HK-2 (cell line): ENCODE measurements around the gene SHH.

Experiments
- DNase-seq: peaks from one replicate; pipeline ENCODE4 v3.0.0-alpha.2; 2018; ENCODE audit not compliant: unreplicated experiment

The SHH gene

DNA sequence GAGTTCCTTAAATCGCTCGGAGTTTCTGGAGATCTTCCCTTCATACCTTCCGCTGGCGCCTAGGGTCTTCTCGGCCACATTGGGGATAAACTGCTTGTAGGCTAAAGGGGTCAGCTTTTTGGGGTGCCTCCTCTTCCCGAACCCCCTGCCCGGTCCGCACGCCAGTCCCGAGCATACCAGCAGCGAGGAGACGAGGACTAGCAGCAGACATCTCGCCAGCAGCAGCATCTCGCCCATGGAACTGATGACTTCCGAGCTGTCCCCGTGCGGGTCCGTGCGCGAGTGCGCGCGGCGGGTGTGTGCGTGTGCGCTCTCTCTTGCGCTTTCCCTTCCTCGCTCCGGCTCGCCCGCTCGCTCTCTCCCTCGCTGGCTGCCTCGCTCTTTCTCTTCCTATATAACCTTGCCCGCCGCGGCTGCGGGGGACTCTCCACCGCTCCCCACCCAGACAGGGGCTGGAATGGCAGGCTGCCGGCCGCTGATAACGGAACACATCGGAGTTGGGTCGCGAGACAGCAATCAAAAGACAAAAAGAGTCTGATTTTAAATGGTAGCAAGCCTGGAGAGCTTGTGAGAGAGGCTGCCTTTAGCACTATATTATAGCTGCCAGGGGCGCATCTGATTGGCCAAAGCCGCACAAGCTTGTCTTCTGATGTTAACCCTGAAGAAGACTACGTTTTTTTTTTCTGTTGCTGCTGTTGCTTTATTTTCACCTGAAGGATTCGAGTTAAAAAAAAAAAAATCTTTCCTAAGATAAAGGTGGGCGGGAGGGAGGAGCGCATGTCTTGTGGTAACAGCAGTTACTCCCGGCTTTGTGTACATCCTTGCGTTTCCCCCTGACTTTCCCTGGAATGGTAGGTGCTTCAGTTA is at the start of gene SHH:
Gene SHH (minus strand): TSS at position 569 of the 867 bp plus-strand sequence. CDS start 341 bp downstream, at position 228.
- DNase-seq = no peak

DNA sequence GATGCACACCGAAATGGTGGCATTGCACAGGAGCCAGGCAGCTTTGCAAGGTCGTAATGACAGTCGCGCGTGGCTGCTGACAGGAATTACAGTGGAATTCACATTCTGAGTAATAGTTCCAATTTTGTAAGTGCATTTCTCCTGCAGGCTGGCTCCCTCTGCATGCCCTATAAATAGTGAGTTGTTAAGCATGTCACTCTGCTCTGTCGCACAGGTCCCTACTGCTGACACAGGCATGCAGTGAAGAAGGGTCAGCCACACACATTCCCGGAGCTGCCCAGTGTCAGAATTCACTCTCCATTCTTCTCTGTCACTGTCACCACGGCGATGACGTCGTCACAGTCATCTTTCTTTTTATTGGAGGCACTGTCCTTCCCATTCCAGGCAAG is 49.2 kb upstream of the SHH start:
- DNase-seq = no peak

DNA sequence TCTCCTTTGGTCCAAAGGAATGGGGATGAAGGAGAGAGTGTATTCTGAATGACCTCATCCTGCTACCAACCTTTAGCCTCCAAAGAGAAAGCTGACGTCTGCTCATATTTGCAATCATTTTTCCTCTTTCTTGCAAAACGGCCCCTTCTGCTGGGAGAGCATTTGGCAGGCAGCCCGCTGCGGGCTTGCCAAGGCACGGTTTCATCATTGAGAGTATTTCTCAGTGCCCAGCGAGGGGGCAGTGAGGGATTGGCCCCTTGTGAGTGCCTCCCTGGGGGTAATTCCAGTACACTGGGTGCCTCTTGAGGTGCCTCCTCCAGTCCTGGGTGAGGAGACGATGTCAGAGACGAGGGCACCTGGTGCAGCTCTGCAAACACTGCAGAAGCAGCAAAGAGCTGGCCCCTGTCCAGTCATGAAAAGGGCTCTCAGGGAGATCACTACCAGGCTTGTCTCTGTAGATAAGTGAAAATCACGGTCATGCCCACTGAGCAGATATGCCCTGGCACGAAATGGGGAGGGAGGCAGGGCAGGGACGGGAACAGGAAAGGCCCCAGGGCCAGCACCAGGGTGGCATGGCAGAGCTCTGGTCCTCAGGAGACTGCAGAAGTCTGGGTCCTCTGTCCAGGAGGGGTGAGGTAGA is 48.7 kb upstream of the SHH start:
- no peak for DNase-seq

DNA sequence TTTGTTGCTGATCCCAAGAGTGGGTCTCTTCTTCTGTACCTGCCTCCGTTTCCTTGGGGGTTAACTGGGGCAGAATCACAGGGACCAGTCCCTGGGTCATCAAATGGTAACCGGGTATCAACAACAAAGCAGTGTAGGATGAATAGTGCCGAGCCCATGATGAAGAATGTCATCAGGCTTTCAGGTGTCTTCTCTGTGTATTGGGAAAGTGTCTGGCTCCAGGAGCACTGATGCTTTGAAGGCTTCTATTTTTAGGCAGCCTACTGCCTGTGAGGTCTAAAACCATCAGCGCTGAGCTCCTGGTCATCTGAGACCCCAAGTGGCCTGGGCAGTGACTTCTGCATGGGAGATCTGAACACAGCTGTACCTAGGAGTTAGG is 48.2 kb upstream of the SHH start:
- no peak for DNase-seq

DNA sequence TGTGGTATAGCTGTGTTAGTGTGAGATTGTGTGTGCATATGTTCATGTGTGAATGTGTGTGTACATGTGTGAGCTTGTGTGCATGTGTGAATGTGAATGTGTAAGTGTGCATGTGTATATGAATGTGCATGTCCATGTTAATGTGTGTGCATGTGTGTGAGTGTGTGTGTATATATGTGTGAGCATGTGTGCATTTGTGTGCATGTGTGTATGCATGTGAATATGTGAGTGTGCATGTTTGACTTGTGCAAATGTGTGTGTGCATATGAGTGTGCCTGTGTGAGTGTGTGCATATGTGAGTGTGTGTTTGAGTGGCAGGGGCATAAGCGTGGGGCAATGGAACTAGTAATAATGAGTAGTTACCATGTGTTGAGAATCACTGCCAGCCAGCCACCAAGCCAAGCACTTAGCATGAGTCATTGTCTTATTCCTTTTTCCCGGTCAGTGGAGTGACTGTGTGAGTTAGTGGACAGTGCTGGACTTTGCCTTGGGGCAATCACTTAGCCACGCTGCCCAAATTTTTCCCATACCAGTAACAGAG is 46.3 kb upstream of the SHH start:
- DNase-seq = peak; percentile 14

DNA sequence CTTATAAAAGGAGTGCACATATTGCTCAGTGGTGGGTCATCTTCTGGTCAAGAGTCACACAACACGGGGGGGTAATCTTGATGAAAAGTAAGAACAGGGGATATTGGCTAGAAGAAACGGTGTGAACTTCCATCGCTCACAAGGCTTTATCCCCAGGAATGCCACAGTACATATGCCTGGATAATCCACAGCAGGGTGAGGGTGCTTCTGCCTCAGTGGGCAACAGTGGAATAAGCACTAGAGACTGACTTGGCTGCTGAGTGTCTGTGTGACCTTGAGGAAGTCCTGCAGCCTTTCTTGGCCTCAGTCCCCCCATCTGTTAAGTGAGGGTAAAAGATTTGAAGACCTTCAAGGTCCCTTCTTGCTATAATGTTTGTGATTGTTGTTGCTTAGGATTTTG is 44.9 kb upstream of the SHH start:
- no peak for DNase-seq

DNA sequence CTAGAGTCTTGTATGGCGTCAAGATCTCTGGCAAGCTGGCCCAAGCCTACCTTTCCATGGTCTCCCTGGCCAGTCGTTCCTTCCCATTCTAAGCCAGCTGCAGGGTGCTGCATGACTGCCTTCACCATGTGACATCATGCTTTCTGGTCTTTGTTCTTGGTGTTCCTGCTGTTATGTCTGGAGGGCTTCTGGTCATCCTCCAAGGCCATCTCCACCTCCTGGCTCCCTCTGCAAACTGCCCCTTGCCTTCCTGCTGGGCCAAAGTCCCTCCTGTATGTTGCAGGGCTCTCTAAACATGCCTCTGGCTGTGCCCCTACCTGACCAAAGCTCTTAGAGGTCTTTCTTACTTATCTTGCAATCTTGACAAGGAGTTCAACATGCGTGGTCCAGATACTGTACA is 44.4 kb upstream of the SHH start:
- no peak for DNase-seq

DNA sequence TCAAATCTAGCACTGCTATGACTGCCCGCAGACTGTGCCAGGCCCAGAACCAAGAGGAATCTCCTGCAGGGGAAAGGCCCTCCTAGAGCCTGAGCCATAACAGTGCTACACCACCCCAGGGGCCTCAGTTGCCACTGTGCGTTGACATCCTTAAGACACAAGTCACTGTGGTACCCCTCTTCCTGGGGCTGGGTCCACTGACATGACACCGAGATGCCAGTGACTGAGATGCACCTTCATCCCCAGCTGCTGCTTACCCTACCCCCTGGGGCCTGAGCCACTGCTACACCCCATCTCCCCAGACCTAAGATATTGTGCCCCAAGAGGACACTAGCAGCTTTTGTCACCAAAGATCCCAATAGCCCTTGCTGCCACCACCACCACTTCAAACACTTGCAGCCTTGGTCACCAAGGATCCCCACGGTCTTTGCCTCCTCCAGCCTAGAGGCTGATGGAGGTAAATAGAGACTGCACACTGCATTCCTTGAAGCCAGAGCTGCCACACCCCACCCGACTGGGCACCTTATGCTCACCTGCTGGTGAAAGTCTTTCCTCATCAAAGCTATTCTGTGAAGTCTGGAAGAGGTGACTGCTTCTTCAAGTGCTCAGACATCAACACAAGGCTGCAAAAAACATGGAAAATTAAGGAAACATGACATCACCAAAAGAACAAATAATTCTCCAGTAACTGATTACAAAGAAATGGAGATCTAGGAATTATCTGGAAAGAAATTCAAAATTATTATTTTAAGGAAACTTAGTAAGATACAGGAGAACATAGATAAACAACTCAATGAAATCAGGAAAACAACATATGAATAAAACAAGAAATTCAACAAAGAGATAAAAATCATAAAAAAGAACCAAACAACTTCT is 40.4 kb upstream of the SHH start:
- no peak for DNase-seq

DNA sequence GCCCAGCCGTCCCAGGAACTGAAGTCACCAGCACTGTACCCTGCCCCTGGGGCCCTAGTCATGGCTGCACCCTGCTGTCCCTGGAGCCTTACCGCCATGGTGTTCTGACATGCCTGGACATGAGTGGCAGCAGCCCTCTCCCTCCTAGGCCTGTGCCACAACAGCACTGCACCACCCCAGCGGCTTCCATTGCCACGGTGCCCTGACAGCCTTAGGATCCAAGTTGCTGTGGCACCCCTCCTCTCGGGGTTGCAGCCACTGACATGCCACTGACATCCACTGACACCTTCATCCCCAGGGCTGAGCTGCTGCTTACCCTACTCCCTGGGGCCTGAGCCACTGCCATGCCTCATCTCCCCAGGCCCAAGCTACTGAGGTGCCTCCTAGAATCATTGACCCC is 39.6 kb upstream of the SHH start:
- no peak for DNase-seq

DNA sequence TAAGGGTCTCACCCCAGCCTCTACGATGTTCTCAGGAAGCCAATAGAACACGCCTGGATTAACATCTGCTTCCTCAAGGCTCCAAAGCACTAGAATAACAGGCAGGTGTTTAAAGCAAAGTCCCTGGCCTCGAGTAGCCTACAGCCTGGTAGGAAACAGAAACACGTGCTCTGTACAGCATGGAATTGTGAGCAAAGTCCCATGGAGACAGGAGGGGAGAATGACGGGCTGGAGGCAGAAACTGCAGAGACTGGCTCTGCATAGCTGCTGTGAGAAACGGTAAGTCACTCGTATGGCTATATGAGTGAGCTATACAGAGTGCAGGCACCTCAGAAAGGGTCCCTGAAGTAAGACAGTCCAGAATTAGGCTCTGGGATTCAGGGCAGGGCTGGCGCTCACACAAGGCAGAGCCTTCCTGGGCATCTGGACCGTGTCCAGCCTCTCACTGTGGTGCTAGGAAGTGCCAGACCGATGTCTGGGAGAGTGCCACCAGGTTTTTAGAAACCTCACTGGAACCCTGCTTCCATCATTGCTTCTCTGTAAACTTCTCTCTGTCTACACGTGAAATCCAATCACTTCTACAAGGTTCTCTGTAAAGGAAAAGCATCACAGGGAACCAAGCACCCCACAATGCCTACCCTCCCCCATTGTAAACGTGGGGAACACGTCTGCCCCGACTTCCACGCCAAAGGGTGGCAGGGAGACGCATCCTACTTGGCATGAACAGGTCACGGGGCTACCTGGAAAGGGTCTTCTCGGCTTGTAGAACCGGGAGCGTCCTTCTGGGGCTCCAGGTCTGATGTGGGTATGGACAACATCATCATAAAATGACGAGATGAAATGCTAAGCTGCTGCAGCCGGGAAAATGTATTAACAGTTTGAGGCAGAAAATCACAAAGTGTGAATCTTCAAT is 38.8 kb upstream of the SHH start:
- DNase-seq = no peak

DNA sequence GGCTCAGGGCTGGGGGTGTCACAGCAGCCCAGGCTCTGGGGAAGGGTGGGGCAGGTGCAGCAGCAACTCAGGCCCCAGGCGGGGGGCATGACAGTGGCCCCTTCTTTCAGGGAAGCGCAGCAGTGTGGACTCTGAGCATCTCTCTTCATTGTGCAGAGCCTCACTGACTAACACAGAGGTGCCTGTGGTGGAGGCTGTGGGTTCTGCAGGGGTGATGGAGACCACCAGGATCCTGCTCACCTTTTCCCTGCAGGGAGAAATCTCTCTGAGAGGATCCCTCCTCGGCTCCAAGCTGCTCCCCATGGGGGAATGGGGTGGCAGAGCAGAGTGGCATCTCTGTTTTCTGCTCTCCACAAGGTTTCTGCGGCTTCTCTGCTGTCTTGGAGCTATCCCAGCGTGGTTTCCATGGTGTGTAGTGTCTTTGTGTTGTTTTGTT is 37.8 kb upstream of the SHH start:
- DNase-seq = no peak

DNA sequence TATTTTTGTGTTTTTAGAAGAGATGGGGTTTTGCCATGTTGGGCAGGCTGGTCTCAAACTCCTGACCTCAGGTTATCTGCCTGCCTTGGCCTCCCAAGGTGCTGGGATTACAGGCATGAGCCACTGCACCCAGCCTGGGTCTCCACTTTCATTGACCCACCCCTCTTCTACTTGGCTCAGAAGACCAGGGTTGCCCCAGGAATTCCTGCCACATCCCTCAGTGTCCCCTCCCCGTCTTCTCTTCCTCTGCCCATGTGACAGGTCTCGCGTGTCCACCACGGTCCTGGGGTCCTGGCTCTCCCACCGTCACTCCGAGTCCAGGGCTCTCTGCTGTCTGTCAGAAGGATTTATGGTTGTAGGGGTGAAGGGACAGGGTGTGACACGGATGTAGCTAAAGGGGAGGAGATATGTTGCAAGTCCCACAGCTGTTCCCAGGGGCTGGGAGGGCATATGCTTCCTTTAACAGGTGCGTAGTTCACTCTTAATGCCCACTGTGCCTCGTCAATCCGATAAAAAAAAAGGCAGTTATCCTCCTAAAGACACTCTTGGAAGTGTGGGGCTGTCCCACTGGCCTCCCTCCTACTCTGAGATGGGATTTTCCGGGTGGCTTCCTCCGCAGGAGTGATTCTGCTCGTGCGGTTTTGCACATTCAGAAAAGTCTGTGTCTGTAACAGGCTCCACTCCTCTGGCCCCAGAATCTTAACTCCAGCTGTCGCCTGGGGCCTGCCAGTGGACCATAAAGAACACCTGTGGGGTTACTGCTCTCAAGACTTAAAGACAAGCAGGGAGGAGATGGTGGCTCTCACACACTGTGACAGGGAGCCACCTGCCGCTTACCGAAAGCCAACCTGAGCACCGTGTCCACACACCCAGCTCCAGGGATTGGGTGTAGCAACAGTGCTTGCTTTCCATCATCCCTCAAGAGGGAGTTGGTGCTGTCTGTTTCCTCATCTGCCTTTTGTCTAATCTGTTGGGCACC is 36.7 kb upstream of the SHH start:
- no peak for DNase-seq

DNA sequence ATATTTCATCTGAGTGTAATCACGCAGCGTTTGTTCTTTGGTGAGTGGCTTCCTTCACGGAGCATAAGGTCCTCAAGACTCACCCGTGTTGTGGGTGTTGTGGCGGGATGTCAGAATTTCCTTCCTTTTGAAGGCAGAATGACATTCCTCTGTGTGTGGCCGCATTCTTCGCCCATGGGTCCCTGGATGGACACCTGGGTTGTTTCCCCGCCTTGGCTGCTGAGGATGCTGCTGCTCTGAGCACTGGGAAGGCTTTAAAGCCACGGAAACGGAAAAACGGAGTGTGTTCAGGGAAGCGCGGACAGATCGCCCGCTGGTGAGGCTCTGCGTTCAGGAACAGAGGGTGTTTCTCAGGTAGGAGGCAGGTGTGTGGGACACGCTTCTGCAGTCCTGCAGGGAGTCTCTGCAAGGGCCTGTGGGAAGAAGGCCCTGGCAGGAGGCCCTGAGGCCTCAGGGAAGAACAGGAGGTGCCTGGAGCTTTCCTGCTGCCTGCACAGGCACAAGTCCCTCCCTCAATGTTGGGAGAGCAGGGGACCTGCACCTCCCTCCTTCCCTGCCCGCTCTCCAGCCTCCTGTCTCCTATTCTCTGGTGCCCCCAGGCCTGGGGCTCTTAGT is 35.7 kb upstream of the SHH start:
- no peak for DNase-seq

DNA sequence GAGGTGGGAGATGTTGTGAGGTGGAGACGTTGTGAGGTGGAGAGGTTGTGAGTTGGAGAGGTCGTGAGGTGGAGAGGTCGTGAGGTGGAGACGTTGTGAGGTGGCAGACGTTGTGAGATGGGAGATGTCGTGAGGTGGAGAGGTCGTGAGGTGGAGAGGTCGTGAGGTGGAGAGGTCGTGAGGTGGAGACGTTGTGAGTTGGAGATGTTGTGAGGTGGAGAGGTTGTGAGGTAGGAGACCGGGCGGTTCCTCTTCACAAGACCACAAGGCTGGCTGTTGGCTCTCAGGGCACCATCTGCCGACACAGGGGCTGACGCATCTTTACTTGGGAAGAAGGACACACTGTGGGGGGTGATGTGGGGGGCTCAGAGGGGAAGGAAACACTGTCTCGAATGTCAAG is 34.7 kb upstream of the SHH start:
- DNase-seq = no peak

DNA sequence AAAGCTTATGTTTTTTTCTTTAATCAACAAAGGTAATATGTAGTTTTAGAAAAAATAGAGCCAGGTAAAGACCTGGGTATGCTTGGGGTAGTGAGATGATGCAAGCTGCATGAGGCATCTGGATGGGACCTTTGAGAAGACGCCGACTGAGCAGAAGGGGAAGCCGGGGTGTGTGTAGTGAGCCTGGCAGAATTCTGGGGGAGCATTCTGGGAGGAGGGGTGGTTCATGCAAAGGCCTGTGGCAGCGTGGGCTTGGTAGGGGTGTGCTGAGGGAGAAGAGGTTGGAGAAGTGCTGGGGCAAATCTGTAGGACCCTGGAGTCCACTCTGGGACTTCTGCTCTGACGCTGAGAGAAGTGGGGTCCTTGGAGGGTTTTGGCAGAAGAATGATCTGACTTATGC is 33.9 kb upstream of the SHH start:
- no peak for DNase-seq

DNA sequence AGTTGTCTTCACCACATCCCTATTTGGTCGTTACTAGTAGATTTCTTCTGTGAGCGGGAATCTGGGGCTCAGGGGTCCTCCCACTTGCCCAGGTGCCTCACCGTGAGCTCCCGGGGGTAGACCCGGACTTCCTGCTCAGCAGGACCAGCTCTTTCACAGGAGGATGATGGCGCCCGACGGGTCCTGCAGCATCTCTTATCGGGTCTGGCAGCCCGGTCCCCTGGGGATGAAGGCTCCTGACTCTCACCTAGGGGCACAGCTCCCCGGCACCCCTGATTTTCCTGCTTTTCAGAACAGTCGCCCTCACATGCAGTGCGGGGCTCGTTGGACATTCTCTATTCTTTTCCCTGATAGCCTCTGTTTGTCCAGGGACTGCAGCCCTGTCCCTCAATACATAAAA is 33.0 kb upstream of the SHH start:
- no peak for DNase-seq

DNA sequence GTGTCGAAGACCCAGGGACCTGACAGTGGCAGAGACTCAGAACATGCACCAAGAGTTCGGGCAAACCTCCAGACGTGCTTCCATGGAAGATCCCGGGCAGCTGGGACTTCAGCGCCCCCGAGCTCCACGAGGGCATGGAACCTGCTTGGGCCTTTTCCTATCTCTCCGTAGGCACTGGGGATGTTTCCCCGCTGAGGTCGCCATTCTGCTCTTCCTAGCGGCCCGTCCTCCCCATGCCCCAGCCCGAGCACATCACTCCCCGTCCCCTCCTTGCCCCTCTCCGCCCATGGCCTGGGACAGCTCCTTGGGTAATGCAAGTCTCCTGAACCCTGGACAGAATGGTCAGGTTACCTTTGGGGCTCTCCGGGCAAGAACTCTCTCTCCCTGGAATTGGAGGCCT is 32.3 kb upstream of the SHH start:
- DNase-seq = no peak

DNA sequence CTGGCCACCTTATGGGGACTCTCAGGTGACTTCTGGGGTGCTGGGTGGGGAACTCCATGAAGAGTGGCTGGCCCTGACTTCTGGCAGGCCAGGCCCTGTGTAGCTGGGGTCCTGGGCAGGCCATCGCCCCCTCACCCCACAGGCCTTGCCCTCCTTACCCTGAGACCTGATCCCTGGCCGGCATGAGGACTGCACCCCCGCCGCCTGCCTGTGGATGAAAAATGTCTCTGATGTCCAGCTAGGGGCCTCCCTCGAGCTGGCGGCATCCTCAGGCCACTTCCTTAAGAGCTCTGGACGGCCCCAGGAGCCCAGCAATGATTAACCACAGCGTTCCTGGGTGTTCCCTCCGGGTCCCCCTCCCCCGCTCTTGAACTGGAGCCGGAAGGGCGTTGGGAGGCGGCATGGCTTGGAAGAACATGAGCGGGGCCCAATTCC is 31.8 kb upstream of the SHH start:
- DNase-seq = peak; percentile 85

DNA sequence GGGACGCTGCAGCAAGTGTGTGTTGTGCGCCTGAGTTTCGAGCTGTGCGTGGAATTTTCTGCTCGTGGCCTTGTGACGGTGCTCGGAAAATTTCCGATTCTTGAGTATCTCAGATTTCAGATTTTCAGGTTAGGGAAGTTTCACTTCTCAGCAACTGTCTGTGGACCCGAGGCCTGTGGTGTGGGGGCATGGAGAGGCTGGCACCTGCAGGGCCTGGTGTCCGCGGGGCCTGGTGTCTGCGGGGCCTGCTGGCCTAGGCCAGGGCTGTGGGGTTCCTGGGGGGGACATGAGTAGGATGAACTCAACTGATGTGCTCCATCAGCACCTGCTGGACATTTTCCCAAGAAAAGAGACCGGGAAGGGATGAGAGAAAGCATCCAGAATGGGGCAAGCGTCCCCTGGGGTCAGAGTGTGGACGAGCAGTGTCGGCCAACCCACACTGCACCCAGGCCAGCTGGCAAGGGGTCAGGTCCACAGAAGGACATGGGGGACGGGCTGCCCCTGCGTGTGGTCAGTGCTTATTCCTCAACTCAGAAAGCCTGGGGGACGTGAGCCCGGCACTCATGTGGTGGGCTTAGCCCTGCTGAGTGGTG is 31.3 kb upstream of the SHH start:
- DNase-seq = no peak
